SH-SY5Y (cell line): ENCODE measurements around the gene ECI1.

Source experiments
- GATA2 ChIP-seq: IDR thresholded peaks from 2 replicates; pipeline ENCODE4 v1.6.1; 2011; ENCODE audit warnings: mild to moderate bottlenecking, low read depth, low read length
- GATA3 ChIP-seq: IDR thresholded peaks from 2 replicates; pipeline ENCODE4 v1.6.1; 2011; ENCODE audit warnings: low read depth, mild to moderate bottlenecking, low read length, moderate library complexity

- no peak for TF ChIP-seq GATA2
- TF ChIP-seq GATA3, result no peak
These were observed 40.8 kb upstream of the ECI1 start for GRCh38 chr16:2292221-2292620.
